Muscle of leg (tissue), 11 donors: ENCODE measurements around the gene POU2AF2. TPM values are rescaled to one million over a fixed set of nuclear protein-coding genes. Genes with fewer than 3 reads are reported as not detected.

Experiments used
- DNase-seq: peaks from one replicate; pipeline ENCODE4 v3.0.0; 2013
- H3K27ac ChIP-seq: one replicate; pipeline ENCODE4 v1.5.1; 2013; ENCODE audit warnings: mild to moderate bottlenecking, low read length, control low read depth
- H3K27me3 ChIP-seq: one replicate; pipeline ENCODE4 v1.6.1; 2013; ENCODE audit warnings: low read length; ENCODE audit not compliant: control insufficient read depth, insufficient read depth
- H3K36me3 ChIP-seq: one replicate; pipeline ENCODE4 v1.6.1; 2013; ENCODE audit warnings: low read length; ENCODE audit not compliant: control insufficient read depth, insufficient read depth
- H3K4me1 ChIP-seq: one replicate; pipeline ENCODE4 v1.6.1; 2013; ENCODE audit warnings: low read length; ENCODE audit not compliant: control insufficient read depth, insufficient read depth
- H3K4me3 ChIP-seq: one replicate; pipeline ENCODE4 v1.5.1; 2013; ENCODE audit warnings: low read length, control low read depth
- H3K9me3 ChIP-seq: replicated peaks from 2 replicates; pipeline ENCODE4 v1.6.1; 2013; ENCODE audit warnings: low read depth, low read length; ENCODE audit not compliant: control insufficient read depth
- WGBS: methylation state at CpG from one replicate; pipeline ENCODE4 v1.1.5; 2013; ENCODE audit warnings: missing lambda C conversion rate; ENCODE audit not compliant: insufficient coverage; 5-methylcytosine and 5-hydroxymethylcytosine counted together
- polyA plus RNA-seq, 8 donors: library from polyadenylated mRNA; unstranded; fragments of 120-200 nt; gene quantifications; one replicate each; pipeline versions ENCODE4 v1.2.1 to v1.2.3, GENCODE V29; 2013; ENCODE audit warnings: inconsistent platforms in 1 of 8, low replicate concordance in 1 of 8; ENCODE audit not compliant: insufficient read length in 8 of 8, insufficient read depth in 1 of 8
- total RNA-seq: library from RNA; stranded (reverse); fragments of 120-200 nt; gene quantifications from one replicate; pipeline ENCODE4 v1.2.4, GENCODE V29; 2013

The POU2AF2 gene
- total and polyA plus RNA-seq, 9 donors, result 0.21 TPM; not detected in 8

- H3K4me3 ChIP-seq, result no peak overlapping the region
- WGBS, result no CpG with 5 or more reads among the region's 5 CpGs
- no peak overlapping the region for H3K27ac ChIP-seq
- H3K4me1 ChIP-seq, result peaks cover 40% of the 10 kb centered on the region
- peaks cover 20% of the 10 kb centered on the region for H3K27me3 ChIP-seq
- H3K36me3 ChIP-seq, result no peaks in the 10 kb centered on the region
- H3K9me3 ChIP-seq, result no peaks in the 10 kb centered on the region
- peak; percentile 63 for DNase-seq
Measured at GRCh38 chr11:111301004-111301841, 55.7 kb downstream of the POU2AF2 start.

- Histone ChIP-seq H3K4me3 (no peak overlapping the region), H3K27me3 (peaks cover 20% of the 10 kb centered on the region), H3K9me3 (no peaks in the 10 kb centered on the region), H3K36me3 (no peaks in the 10 kb centered on the region), H3K4me1 (peaks cover 40% of the 10 kb centered on the region), H3K27ac (no peak overlapping the region)
- no peak for DNase-seq
- WGBS, result 42% methylated on average over 2 of the region's 3 CpGs
Measured at GRCh38 chr11:111301842-111302118, 56.3 kb downstream of the POU2AF2 start.

- no CpG with 5 or more reads among the region's 3 CpGs for WGBS
- Histone ChIP-seq H3K36me3 (no peaks in the 10 kb centered on the region), H3K4me3 (no peak overlapping the region), H3K27ac (no peak overlapping the region), H3K27me3 (peaks cover 20% of the 10 kb centered on the region), H3K4me1 (peaks cover 40% of the 10 kb centered on the region), H3K9me3 (no peaks in the 10 kb centered on the region)
- no peak for DNase-seq
Measured at GRCh38 chr11:111302298-111302697, 56.8 kb downstream of the POU2AF2 start.

- H3K4me3 ChIP-seq, result no peak overlapping the region
- DNase-seq, result peak; percentile 87
- peaks cover 41% of the 10 kb centered on the region for H3K4me1 ChIP-seq
- H3K36me3 ChIP-seq, result no peaks in the 10 kb centered on the region
- peaks cover 15% of the 10 kb centered on the region for H3K27me3 ChIP-seq
- no peaks in the 10 kb centered on the region for H3K9me3 ChIP-seq
- no CpG with 5 or more reads among the region's 4 CpGs for WGBS
- H3K27ac ChIP-seq, result peak overlapping the region; percentile 6
Measured at GRCh38 chr11:111303461-111303860, 57.9 kb downstream of the POU2AF2 start.

- DNase-seq, result peak; percentile 63
Measured at GRCh38 chr11:111305162-111305802, 59.8 kb downstream of the POU2AF2 start.

GRCh38 chr11:111305876-111306275, 60.4 kb downstream of the POU2AF2 start:
- no peak overlapping the region for H3K27ac ChIP-seq
- no peak for DNase-seq
- no peaks in the 10 kb centered on the region for H3K36me3 ChIP-seq
- WGBS, result no CpG with 5 or more reads among the region's 4 CpGs
- H3K4me1 ChIP-seq, result peaks cover 27% of the 10 kb centered on the region
- H3K27me3 ChIP-seq, result no peaks in the 10 kb centered on the region
- H3K4me3 ChIP-seq, result no peak overlapping the region
- H3K9me3 ChIP-seq, result no peaks in the 10 kb centered on the region

More at GRCh38 chr11:111305162-111305802, 59.8 kb downstream of the POU2AF2 start:
- Histone ChIP-seq H3K36me3 (no peaks in the 10 kb centered on the region), H3K4me3 (no peak overlapping the region), H3K4me1 (peaks cover 33% of the 10 kb centered on the region), H3K9me3 (no peaks in the 10 kb centered on the region), H3K27ac (no peak overlapping the region), H3K27me3 (peaks cover 3% of the 10 kb centered on the region)
- WGBS, result 17% methylated on average over 1 of the region's 5 CpGs

GRCh38 chr11:111306321-111306720, 60.8 kb downstream of the POU2AF2 start:
- no peaks in the 10 kb centered on the region for H3K27me3 ChIP-seq
- no peak for DNase-seq
- H3K27ac ChIP-seq, result no peak overlapping the region
- no peaks in the 10 kb centered on the region for H3K9me3 ChIP-seq
- peaks cover 24% of the 10 kb centered on the region for H3K4me1 ChIP-seq
- H3K36me3 ChIP-seq, result no peaks in the 10 kb centered on the region
- whole genome bisulfite sequencing, result 40% methylated on average over 3 of the region's 5 CpGs
- no peak overlapping the region for H3K4me3 ChIP-seq

GRCh38 chr11:111307472-111308108, 62.1 kb downstream of the POU2AF2 start:
- DNase-seq, result no peak
- H3K36me3 ChIP-seq, result no peaks in the 10 kb centered on the region
- no peaks in the 10 kb centered on the region for H3K27me3 ChIP-seq
- H3K9me3 ChIP-seq, result no peaks in the 10 kb centered on the region
- H3K4me1 ChIP-seq, result peaks cover 14% of the 10 kb centered on the region
- 75% methylated on average over 1 of the region's 3 CpGs for WGBS
- peak overlapping the region; percentile 3 for H3K27ac ChIP-seq
- no peak overlapping the region for H3K4me3 ChIP-seq

- peaks cover 13% of the 10 kb centered on the region for H3K4me1 ChIP-seq
- H3K36me3 ChIP-seq, result no peaks in the 10 kb centered on the region
- no peaks in the 10 kb centered on the region for H3K27me3 ChIP-seq
- peak overlapping the region; percentile 3 for H3K27ac ChIP-seq
- no peak overlapping the region for H3K4me3 ChIP-seq
- WGBS, result 45% methylated on average over 2 of the region's 7 CpGs
- no peaks in the 10 kb centered on the region for H3K9me3 ChIP-seq
- peak; percentile 79 for DNase-seq
Measured at GRCh38 chr11:111308140-111308539, 62.6 kb downstream of the POU2AF2 start.

GRCh38 chr11:111309215-111309915, 63.8 kb downstream of the POU2AF2 start:
- H3K9me3 ChIP-seq, result no peaks in the 10 kb centered on the region
- H3K4me1 ChIP-seq, result peaks cover 8% of the 10 kb centered on the region
- H3K36me3 ChIP-seq, result no peaks in the 10 kb centered on the region
- DNase-seq, result no peak
- H3K27me3 ChIP-seq, result no peaks in the 10 kb centered on the region
- H3K27ac ChIP-seq, result no peak overlapping the region
- 80% methylated on average over 2 of the region's 5 CpGs for WGBS
- H3K4me3 ChIP-seq, result no peak overlapping the region
